Stimulated activated naive CD8-positive, alpha-beta T cell treated with anti-CD3 and anti-CD28 coated beads, Interleukin-15, amount 100 ng/mL, for 72 hours (primary cell): ENCODE measurements around the gene RBM43.
A peak's percentile ranks its signal among the peaks of the same experiment; 100 is the strongest.
"Not testable (repeated sequence)": the region's sequence is repeated elsewhere in the genome, so short reads cannot be mapped to it uniquely, and the experiment has no call there.

Experiments
- ATAC-seq: fragments of 150-1000 bp; cut with Tn5 transposase; 2 replicates; pipeline ENCODE4 v1.10.0; 2021; ENCODE audit warnings: mild to moderate bottlenecking, moderate library complexity
- DNase-seq, 2 donors: peaks; one replicate each; pipeline ENCODE4 v3.0.0; 2021 to 2022
- H3K27ac Mint-ChIP-seq, 2 donors: one replicate each; pipeline ENCODE4 v1.8.0; 2022; ENCODE audit warnings: mild to moderate bottlenecking in 2 of 2, mixed read lengths in 2 of 2, moderate library complexity in 2 of 2
- H3K27me3 Mint-ChIP-seq: one replicate; pipeline ENCODE4 v1.8.0; 2022; ENCODE audit warnings: mixed read lengths
- H3K4me1 Mint-ChIP-seq: one replicate; pipeline ENCODE4 v1.8.0; 2022; ENCODE audit warnings: mild to moderate bottlenecking, mixed read lengths
- H3K4me3 Mint-ChIP-seq, 2 donors: one replicate each; pipeline ENCODE4 v1.8.0; 2022; ENCODE audit warnings: mild to moderate bottlenecking in 2 of 2, mixed read lengths in 2 of 2, moderate library complexity in 1 of 2
- H3K9me3 Mint-ChIP-seq, 2 donors: one replicate each; pipeline ENCODE4 v1.8.0; 2022; ENCODE audit warnings: mixed read lengths in 2 of 2

RBM43 gene

DNA sequence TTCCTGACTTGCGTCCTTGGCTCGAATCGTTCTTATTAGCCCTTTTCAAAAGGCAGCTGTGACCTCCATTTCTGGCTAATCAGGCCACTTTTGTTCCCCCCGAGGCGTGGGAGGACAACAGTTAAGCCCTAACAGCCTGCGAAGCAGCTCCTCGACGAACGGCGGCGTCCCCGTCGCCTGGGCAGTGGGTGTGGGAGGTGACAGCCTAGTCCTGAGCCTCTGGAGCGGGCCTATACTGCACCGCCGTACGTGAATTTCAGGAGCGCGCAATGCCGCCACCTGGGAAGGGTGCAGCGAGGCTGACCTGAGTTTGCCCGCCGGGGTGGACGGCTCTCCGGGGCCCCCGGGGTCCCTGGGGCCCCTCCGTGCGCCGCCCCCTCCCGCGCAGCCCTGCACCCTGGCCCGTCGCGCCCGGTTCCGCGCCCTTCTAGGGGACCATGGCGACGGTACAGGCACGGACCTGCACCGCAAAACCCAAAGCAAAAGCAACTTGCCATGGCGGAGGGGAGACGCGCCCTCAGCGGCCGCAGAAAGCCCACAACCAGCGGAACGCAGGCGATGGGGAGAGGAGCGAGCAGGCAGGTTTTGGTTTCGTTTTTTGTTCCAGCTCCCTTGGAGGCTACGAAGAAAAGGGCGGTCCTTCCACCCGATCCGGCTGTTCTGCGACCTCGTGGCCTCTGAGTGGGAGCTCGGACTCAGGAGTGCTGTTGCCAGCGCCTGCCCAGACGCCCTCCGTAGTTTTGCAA is at the start of gene RBM43:
TSS of gene RBM43 (minus strand) at position 633 of the 746 bp plus-strand sequence. CDS start at position 497, 136 bp downstream.
- Mint-ChIP-seq H3K27me3 (no peaks in the 10 kb centered on the region), H3K4me3 (peak within 1 kb of the TSS; percentile 92 to 93), H3K27ac (peak within 1 kb of the TSS; percentile 98 to 99), H3K4me1 (peaks cover 21% of the 10 kb centered on the region), H3K9me3 (no peaks in the 10 kb centered on the region)
- peak; percentile 78 to 88 for DNase-seq
- peak; percentile 92 for ATAC-seq

DNA sequence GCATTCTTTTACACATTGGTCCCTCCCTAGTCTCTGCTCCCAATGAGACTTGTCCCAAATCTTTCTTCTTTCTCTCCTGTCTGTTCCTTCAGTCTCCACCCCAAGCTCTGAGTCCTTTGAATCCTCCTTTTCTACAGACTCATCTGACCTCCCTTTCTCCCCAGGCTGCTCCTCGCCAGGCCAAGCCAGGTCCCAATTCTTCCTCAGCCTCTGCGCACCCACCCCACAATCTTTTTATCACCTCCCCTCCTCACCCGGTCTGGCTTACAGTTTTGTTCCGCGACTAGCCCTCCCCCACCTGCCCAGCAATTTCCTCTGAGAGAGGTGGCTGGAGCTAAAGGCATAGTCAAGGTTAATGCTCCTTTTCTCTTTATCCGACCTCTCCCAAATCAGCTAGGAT is 48.6 kb upstream of the RBM43 start:
- not testable (repeated sequence) for H3K9me3 Mint-ChIP-seq, H3K4me3 Mint-ChIP-seq, H3K27ac Mint-ChIP-seq, ATAC-seq, H3K27me3 Mint-ChIP-seq, H3K4me1 Mint-ChIP-seq, DNase-seq

DNA sequence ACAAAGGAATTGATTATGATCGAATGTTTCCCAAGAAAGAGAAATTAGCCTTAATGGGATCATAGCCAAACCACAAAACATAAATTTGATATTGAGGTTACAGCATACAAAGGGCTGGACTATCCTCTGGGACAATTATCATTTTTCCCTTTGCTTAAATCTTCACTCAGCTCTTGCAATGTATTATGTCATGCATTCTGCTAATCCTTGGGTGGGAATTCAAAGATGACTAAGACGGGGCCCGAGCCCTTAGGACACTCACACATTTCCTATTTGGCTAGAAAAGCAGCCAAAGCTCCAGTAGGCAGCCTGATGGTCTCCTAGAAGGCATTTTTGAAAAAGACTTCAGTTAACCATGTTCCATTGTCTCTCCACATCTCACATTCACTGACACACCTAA is 45.0 kb upstream of the RBM43 start:
- Mint-ChIP-seq H3K4me1 (no peaks in the 10 kb centered on the region), H3K4me3 (no peak overlapping the region), H3K27ac (no peak overlapping the region), H3K27me3 (no peaks in the 10 kb centered on the region), H3K9me3 (peaks cover 0 to 4% of the 10 kb centered on the region in 2 donors)
- ATAC-seq (no peak), DNase-seq (no peak)

DNA sequence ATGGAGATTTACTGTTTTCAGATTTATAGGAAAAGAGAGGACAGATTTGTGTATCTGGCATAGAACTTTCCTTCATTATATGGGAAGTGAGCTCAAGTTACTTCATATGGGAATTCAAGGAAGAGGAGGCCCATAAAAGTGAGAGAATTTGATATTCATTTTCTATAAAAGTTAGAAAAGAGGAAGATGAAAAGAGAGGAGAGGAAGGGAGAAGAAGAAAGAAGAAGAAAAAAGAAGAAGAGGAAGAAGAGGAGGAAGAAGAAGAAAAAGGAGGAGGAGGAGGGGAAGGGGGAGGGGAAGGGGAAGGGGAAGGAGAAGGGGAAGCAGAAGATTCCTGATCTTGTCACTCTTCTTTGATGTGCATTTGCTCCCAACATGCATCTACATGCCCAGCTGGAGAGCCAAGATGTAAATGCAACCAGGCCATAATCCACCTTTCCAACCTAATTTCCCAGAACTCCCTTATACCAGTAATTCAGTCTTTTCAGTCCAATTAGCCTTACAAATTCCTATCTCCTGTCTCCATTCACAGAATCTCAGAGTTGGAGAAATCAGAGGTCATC is 43.5 kb upstream of the RBM43 start:
- no peaks in the 10 kb centered on the region for H3K27me3 Mint-ChIP-seq
- no peaks in the 10 kb centered on the region for H3K4me1 Mint-ChIP-seq
- no peak overlapping the region for H3K4me3 Mint-ChIP-seq
- DNase-seq (no peak), ATAC-seq (no peak)
- peaks cover 0 to 4% of the 10 kb centered on the region in 2 donors for H3K9me3 Mint-ChIP-seq
- H3K27ac Mint-ChIP-seq, result no peak overlapping the region

DNA sequence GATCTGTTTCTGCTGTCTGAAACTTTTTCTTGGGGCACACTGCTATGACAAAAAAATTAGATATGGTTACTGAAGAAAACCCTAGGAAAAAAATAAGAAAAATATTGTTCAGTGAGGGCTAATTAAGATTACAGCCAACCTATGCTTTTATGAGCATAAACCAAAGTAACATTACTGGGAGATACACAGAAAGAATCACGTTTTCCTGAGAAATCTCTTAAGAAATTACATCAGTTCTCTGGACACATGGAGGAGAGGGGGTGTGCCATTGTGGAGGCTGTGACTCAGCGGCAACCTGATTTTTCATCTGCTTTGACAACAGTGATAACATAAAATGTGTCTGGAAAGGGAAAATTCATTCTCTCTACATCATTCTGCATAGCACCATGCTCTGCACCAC is 41.2 kb upstream of the RBM43 start:
- H3K27me3 Mint-ChIP-seq, result no peaks in the 10 kb centered on the region
- DNase-seq (no peak), ATAC-seq (no peak)
- H3K4me1 Mint-ChIP-seq, result peaks cover 7% of the 10 kb centered on the region
- H3K4me3 Mint-ChIP-seq, result no peak overlapping the region
- H3K9me3 Mint-ChIP-seq, result peaks cover 0 to 4% of the 10 kb centered on the region in 2 donors
- H3K27ac Mint-ChIP-seq, result no peak overlapping the region

DNA sequence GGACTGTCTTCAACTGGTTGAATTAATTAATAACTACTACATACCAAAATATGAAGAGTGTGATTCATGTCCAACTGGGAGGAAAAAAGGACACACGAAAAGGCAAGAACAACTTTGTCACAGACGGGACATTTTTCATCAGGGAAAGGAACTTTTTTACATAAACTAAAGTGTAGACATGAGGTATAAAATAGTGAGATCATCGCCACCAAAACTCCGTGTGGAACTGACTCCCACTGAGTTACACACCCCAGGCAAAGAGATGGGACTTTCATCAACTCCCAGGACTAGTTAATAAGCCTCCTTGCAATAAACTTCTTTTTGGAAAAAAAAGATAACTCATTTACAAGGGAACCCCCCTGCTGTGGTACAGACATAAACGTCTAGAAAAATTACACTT is 40.7 kb upstream of the RBM43 start:
- DNase-seq (no peak), ATAC-seq (no peak)
- peaks cover 0 to 4% of the 10 kb centered on the region in 2 donors for H3K9me3 Mint-ChIP-seq
- H3K4me3 Mint-ChIP-seq, result no peak overlapping the region
- no peak overlapping the region for H3K27ac Mint-ChIP-seq
- no peaks in the 10 kb centered on the region for H3K27me3 Mint-ChIP-seq
- peaks cover 12% of the 10 kb centered on the region for H3K4me1 Mint-ChIP-seq

DNA sequence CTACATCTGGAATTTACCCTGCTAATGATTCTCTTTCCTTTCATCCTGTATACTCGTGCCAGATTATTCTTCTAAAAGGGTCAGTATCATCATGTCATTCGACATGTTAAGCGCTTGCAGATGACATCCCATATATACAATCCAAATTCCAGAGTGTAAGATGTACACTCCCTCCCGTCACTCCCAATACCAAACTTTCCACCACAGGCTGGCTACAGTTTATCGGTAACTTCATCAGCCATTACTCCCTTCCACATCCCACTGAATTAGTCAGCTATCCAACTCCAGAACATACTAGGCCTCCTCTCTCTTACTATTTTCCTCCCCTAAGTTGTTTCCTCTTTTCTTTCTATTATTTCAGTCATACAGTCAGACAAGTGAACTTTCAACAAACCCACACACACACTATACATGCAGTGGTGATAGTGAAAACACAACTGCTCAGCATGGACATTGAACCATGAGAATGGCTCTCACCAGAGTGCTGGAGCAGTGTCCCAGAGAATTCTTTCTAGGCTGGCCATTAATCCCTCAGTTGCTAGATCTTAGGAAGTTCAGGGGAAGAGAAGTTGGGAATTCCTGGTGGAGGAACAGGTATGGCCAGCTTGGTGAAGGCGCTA is 38.4 kb upstream of the RBM43 start:
- H3K4me3 Mint-ChIP-seq, result no peak overlapping the region
- peaks cover 15% of the 10 kb centered on the region for H3K4me1 Mint-ChIP-seq
- peaks cover 4 to 7% of the 10 kb centered on the region in 2 donors for H3K9me3 Mint-ChIP-seq
- ATAC-seq, result no peak
- DNase-seq, result no peak
- no peak overlapping the region for H3K27ac Mint-ChIP-seq
- no peaks in the 10 kb centered on the region for H3K27me3 Mint-ChIP-seq

DNA sequence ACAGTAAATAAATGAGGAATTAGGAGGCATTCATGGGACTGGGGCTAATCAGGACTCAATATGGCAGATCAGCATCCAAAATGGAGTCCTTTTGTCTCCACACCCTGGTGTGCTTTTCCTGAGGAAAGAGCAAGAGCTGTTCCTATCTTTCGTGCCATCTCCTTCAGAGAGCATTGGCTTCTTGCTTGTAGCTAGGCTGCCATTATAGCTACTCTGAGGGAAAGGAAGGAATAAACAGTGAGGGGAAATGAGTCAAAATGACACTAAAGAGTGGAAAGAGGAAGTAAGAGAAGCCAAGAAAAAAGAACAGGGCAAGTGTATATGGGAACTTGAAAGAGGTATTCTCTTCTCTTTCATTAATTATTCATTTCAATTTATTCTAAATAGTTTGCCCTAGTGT is 36.2 kb upstream of the RBM43 start:
- H3K4me1 Mint-ChIP-seq, result peaks cover 15% of the 10 kb centered on the region
- ATAC-seq (peak; percentile 53), DNase-seq (no peak)
- peak overlapping the region; percentile 3 to 49 for H3K4me3 Mint-ChIP-seq
- no peaks in the 10 kb centered on the region for H3K27me3 Mint-ChIP-seq
- peak overlapping the region; percentile 30 to 38 for H3K27ac Mint-ChIP-seq
- peaks cover 0 to 7% of the 10 kb centered on the region in 2 donors for H3K9me3 Mint-ChIP-seq

DNA sequence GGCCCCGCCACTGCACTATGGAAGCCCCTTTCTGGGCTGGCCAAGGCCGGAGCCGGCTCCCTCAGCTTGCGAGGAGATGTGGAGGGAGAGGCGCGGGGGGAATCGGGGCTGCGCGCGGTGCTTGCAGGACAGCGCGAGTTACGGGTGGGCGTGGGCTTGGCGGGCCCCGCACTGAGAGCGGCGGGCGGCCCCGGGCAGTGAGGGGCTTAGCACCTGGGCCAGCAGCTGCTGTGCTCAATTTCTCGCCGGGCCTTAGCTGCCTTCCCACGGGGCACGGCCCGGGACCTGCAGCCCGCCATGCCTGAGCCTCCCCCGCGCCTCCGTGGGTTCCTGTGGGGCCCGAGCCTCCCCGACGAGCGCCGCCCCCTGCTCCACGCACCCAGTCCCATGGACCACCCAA is 34.3 kb upstream of the RBM43 start:
- not testable (repeated sequence) for H3K9me3 Mint-ChIP-seq, H3K27ac Mint-ChIP-seq, DNase-seq, H3K27me3 Mint-ChIP-seq, H3K4me3 Mint-ChIP-seq
- ATAC-seq, result peak; percentile 52
- H3K4me1 Mint-ChIP-seq, result peaks cover 15% of the 10 kb centered on the region

DNA sequence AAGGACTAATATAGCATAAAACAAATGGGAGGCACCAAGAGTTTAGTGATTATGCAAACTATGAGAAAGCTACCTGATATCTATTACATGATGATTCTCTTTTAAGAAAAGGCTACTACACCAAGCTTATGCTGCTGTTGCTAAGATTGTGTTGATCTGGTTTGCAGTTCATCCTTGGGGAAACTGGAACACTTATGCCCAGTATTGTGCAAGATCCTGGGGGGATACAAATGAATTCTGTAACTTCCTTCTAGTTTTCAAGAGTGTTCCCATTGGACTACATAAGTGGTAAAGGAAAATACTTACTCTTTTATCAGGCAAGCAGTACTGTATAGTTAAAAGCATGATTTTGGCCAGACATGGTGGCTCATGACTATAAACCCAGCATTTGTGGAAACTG is 30.9 kb upstream of the RBM43 start:
- no peak overlapping the region for H3K4me3 Mint-ChIP-seq
- peaks cover 0 to 7% of the 10 kb centered on the region in 2 donors for H3K9me3 Mint-ChIP-seq
- ATAC-seq (no peak), DNase-seq (no peak)
- no peak overlapping the region for H3K27ac Mint-ChIP-seq
- H3K4me1 Mint-ChIP-seq, result peaks cover 20% of the 10 kb centered on the region
- H3K27me3 Mint-ChIP-seq, result peaks cover 7% of the 10 kb centered on the region

DNA sequence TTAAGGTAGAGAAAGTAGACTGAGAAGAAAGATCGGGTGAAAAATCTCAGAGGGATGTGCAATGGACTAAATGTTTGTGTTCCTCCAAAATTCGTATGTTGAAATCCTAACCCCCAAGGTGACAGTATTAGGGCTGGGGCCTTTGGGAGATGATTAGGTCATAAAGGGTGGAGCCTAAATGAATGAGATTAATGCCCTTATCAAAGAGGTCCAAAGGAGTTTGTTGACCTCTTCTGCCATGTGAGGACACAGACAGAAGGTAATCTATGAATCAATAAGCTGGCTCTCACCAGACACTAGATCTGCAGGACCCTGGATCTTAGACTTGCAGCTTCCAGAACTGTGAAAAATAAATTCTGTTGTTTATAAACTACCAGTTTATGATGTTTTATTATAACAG is 30.5 kb upstream of the RBM43 start:
- H3K27me3 Mint-ChIP-seq, result peaks cover 7% of the 10 kb centered on the region
- no peak overlapping the region for H3K4me3 Mint-ChIP-seq
- no peak for ATAC-seq

DNA sequence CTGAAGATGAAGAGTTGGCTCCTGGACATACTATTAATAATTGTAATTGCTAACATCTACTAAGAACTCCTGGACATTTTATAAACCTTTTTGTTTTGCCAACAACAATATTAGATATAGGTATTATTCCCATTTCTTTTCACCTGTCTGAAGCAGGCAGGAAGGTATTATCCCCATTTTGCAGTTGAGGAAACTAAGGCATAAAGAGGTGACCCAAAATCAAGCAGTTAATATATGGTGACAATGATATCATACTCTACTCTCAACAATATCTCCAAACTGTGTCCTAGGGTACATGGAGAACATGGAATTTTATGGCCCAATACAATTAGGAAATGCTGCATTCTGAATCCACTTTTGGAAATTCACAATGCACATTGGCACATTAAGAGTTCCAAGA is 29.6 kb upstream of the RBM43 start:
- no peak for ATAC-seq
- H3K4me3 Mint-ChIP-seq, result no peak overlapping the region
- no peak overlapping the region for H3K27ac Mint-ChIP-seq
- peaks cover 7% of the 10 kb centered on the region for H3K27me3 Mint-ChIP-seq
- H3K9me3 Mint-ChIP-seq, result no peaks in the 10 kb centered on the region
- DNase-seq, result no peak
- peaks cover 30% of the 10 kb centered on the region for H3K4me1 Mint-ChIP-seq

More for the DNA sequence above, 30.5 kb upstream of the RBM43 start:
- Mint-ChIP-seq H3K27ac (no peak overlapping the region), H3K9me3 (peaks cover 0 to 6% of the 10 kb centered on the region in 2 donors), H3K4me1 (peaks cover 20% of the 10 kb centered on the region)
- DNase-seq, result no peak

DNA sequence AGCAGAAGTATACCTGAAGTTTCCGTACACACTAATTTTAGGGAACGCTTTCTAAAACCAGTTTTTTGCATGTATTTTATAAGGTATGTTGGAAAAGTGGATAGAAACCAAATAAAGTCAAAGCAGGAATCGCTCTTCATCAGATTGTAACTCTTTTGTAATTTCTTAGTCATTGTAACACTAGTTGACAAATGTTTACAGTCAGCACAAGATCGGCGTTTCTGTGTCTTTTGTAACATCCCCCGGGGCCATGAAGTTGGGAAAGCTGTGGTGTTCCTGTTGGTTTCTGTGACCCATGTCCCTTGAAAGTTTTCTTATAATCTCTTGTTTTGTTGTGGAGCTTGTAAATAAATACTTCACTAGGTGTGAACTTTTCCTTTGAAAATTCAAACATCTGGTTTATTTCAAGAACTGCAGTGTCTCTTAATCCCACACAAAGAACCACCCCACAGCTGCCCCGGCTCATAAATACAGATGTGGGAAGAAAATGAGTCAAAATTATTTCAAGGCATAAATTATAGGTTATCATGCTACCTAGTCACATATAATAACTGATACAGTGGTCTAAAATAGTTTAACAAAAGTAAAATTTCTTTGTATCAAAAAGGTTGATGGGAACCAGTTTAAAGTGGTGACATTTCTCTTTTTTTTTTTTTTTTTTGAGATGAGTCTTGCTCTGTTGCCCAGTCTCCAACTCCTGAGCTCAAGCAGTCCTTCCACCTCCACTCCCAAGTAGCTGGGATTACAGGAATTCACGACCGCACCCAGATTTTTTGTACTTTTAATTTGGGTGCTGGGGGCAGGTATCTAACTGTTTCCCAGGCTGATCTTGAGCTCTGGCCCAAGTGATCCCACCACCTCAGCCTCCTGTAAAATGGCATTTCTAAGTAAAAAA is 28.6 kb upstream of the RBM43 start:
- Mint-ChIP-seq H3K27me3 (peaks cover 7% of the 10 kb centered on the region), H3K4me3 (peak overlapping the region; percentile 80 to 93), H3K9me3 (no peaks in the 10 kb centered on the region), H3K4me1 (peaks cover 34% of the 10 kb centered on the region), H3K27ac (peak overlapping the region; percentile 93 to 95)
- peak; percentile 40 for ATAC-seq
- peak in 1 of 2 donors; percentile 4 for DNase-seq

DNA sequence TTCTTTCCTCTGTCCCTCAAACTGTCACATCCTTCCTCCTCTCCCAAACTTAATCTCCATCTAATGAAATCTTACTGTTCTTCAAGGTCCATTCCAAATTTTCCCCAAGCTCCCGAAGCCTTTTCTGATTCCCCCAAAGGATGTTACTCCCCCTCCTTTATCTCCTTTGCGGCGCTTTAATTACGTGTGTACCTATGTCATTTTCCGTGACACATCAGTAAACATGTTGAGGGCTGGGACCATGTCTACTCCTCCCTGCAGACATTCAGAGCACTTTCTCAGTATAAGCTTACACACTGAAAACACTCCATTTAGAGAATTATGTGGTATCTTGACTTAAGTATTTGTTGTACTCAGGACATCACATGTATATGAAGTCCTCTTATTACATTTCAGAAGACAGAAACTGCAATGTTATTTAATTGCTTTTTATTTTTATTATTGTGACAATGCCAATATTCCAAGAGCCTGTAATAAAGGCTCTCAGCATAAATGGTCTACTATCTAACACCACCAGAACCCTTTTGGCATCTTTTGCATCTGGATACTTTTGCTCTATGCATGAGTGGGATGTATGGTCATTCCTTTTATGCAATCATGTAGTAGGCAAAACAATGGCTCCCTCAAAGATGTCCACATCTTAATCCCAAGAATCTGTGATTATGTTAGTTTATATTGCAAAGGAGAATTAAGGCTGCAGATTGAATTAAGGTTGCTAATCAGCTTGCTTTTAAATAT is 26.0 kb upstream of the RBM43 start:
- DNase-seq (no peak), ATAC-seq (no peak)
- Mint-ChIP-seq H3K4me3 (peak overlapping the region; percentile 83 to 93), H3K27ac (peak overlapping the region; percentile 84 to 99), H3K4me1 (peaks cover 40% of the 10 kb centered on the region), H3K27me3 (peaks cover 7% of the 10 kb centered on the region), H3K9me3 (no peaks in the 10 kb centered on the region)

DNA sequence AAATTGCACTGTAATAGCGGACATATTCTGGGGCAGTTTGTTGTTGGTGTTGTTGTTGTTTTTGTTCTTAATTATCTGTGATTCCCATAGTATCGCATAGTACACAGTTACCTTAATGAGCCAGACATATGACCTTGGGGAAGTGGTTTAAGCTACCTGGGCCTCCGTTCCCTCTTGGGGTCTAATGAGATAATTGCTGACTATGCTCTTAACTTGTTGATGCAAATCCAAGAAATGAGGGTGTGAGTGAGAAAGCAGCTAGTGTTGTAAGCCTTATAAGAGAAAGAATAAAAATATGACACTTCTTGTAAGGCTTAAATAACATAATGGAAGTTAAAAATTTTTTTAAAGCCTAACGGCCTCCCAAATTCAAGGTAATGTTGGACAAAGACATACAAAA is 20.7 kb upstream of the RBM43 start:
- DNase-seq, result no peak
- peaks cover 28% of the 10 kb centered on the region for H3K4me1 Mint-ChIP-seq
- H3K27ac Mint-ChIP-seq, result no peak overlapping the region
- H3K9me3 Mint-ChIP-seq, result no peaks in the 10 kb centered on the region
- no peaks in the 10 kb centered on the region for H3K27me3 Mint-ChIP-seq
- no peak for ATAC-seq
- no peak overlapping the region for H3K4me3 Mint-ChIP-seq
